ENCODE data around the gene ZDHHC1. TPM values are rescaled to one million over a fixed set of nuclear protein-coding genes. Genes with fewer than 3 reads are reported as not detected.

Gene ZDHHC1
- total RNA-seq, 1 donor, result 9.0 TPM

DNA sequence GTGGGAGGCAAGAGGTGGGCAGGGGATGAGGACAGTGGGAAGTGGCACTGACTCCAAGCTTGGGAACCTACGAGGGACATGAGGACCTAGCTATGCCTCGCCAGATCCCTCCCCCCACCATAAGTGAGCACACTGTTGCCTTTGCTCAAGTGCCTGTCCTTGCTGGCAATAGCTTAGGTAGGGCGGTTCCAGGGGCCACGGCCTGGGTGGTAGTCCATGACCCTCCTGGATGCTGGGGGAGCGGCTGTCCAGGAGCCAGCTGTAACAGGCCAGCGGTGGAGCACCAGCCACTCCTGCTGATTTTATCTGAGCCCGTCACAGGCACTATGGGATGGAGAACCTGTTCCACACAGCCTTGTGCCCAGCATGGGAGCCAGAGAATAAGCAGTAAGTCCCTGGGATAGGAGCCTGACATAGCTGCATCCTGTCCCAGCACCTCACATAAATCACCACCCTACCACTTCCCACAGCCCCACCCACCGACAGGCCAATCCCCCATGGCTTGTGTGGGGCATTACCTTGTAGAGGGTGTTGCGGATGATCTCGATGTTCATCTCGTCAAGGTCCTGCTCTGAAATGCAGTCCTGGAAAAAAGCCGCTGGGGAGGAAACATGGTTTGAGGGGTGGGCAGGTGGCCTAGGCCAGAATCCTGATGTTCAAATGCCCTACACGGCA lies 26.4 kb upstream of the ZDHHC1 start:
- peaks cover 63% of the 10 kb centered on the region for H4K20me1 ChIP-seq (ENCODE audit: insufficient read depth, low read length)

DNA sequence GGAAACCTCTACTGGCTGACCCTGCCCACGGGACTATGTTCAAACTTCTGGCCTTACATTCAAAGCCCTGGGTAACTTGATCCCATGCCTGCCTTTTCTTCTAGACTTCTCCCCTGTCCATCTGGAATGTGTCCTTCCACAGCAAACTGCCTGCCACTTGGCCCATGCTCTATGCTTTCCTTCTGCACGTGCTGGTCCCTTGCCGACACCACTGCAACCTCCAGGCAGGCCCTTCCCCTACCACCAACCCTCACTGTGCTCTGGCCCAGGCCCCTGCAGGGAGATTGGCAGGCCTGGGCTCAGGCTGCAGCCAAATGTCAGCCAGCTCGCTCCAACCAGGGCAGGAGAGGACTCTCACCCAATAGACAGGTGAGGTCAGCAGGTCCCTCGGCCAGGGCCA lies 25.6 kb upstream of the ZDHHC1 start:
- Histone ChIP-seq H3K27ac (ENCODE audit: low read depth, low read length) (no peak overlapping the region), H3K4me1 (ENCODE audit: insufficient read depth, low read length) (peaks cover 38% of the 10 kb centered on the region), H3K4me2 (ENCODE audit: insufficient read depth, low read length) (no peak overlapping the region), H3K79me2 (ENCODE audit: insufficient read depth, low read length) (peaks cover 42% of the 10 kb centered on the region), H3K27me3 (ENCODE audit: insufficient read depth, low read length) (no peaks in the 10 kb centered on the region), H2AFZ (ENCODE audit: low read length) (no peak overlapping the region), H4K20me1 (ENCODE audit: insufficient read depth, low read length) (peaks cover 55% of the 10 kb centered on the region), H3K36me3 (ENCODE audit: insufficient read depth, low read length) (peaks cover 20% of the 10 kb centered on the region), H3K4me3 (ENCODE audit: insufficient read depth, low read length) (no peak overlapping the region), H3K9me3 (ENCODE audit: low read depth, low read length) (no peaks in the 10 kb centered on the region)
- DNase-seq (ENCODE audit: insufficient read length, low spot score, missing footprints), result peak; percentile 30
- TF ChIP-seq, protein P1, sequence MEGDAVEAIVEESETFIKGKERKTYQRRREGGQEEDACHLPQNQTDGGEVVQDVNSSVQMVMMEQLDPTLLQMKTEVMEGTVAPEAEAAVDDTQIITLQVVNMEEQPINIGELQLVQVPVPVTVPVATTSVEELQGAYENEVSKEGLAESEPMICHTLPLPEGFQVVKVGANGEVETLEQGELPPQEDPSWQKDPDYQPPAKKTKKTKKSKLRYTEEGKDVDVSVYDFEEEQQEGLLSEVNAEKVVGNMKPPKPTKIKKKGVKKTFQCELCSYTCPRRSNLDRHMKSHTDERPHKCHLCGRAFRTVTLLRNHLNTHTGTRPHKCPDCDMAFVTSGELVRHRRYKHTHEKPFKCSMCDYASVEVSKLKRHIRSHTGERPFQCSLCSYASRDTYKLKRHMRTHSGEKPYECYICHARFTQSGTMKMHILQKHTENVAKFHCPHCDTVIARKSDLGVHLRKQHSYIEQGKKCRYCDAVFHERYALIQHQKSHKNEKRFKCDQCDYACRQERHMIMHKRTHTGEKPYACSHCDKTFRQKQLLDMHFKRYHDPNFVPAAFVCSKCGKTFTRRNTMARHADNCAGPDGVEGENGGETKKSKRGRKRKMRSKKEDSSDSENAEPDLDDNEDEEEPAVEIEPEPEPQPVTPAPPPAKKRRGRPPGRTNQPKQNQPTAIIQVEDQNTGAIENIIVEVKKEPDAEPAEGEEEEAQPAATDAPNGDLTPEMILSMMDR (IDR thresholded peaks at IDR 0.05; ENCODE audit: extremely low read depth, low read depth, low read length), result no peak

More for the DNA sequence above, 26.4 kb upstream of the ZDHHC1 start:
- Histone ChIP-seq H3K4me1 (ENCODE audit: insufficient read depth, low read length) (peaks cover 39% of the 10 kb centered on the region), H2AFZ (ENCODE audit: low read length) (no peak overlapping the region), H3K79me2 (ENCODE audit: insufficient read depth, low read length) (peaks cover 50% of the 10 kb centered on the region), H3K27ac (ENCODE audit: low read depth, low read length) (no peak overlapping the region), H3K9me3 (ENCODE audit: low read depth, low read length) (no peaks in the 10 kb centered on the region), H3K4me2 (ENCODE audit: insufficient read depth, low read length) (no peak overlapping the region), H3K36me3 (ENCODE audit: insufficient read depth, low read length) (peaks cover 15% of the 10 kb centered on the region), H3K4me3 (ENCODE audit: insufficient read depth, low read length) (no peak overlapping the region), H3K27me3 (ENCODE audit: insufficient read depth, low read length) (no peaks in the 10 kb centered on the region)
- TF ChIP-seq, protein P1 (IDR thresholded peaks at IDR 0.05; ENCODE audit: extremely low read depth, low read depth, low read length), result no peak
- peak; percentile 80 for DNase-seq (ENCODE audit: insufficient read length, low spot score, missing footprints)

DNA sequence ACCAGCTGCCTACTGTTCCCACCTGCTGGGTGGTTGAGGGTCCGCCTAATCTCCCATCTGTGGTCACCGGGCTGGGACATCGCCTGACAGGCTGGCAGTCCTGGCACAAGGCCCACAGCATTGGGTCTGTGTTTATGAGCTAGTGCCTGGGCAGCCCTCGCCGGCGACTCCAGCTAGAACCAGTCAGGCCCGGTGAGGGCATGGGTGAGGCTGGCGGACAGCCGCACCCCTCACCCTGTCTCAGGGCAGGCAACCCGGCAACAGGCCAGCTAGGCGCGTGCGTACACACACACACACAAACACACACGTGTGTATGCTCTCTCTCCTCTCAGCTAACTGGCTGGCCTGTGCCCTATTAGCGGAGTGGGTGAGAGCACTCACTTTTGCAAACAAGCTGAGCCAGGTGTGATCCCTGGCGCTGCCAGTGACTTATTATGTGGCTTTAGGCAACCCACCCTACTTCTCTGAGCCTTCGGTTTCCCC lies 25.0 kb upstream of the ZDHHC1 start:
- no peak overlapping the region for H3K27ac ChIP-seq (ENCODE audit: low read depth, low read length)
- TF ChIP-seq, protein P1 (IDR thresholded peaks at IDR 0.05; ENCODE audit: extremely low read depth, low read depth, low read length), result no peak
- peaks cover 36% of the 10 kb centered on the region for H3K79me2 ChIP-seq (ENCODE audit: insufficient read depth, low read length)

DNA sequence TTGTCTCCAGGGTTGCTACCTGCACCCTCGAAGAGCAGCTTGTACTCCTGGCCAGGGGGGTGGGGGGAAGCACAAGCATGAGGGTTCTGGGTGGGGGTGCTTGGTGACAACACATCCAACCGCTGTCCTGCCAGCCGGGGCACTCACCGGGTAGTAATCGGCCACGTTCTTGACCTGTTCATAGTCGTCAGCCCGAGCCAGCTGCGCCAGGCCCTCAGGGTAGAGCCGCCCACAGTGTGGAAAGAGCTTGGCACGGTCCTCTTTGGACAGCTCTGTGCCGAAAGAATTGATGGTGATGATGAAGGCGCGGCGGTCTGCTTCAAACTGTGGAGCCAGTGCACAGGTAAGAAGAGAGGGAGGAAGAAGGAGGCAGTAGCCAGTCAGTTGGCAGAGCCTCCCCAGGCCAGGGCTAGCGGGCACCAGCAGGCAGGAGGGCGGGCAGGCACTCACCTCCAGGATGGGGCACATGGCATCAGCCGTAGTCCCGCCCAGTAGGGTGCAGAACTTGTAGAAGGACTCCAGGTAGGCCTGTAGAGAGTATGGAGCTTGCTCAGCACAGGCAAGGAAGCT lies 22.6 kb upstream of the ZDHHC1 start:
- Histone ChIP-seq H3K4me1 (ENCODE audit: insufficient read depth, low read length) (peaks cover 10% of the 10 kb centered on the region), H3K9me3 (ENCODE audit: low read depth, low read length) (no peaks in the 10 kb centered on the region), H2AFZ (ENCODE audit: low read length) (no peak overlapping the region), H3K4me2 (ENCODE audit: insufficient read depth, low read length) (no peak overlapping the region), H4K20me1 (ENCODE audit: insufficient read depth, low read length) (peaks cover 26% of the 10 kb centered on the region), H3K4me3 (ENCODE audit: insufficient read depth, low read length) (no peak overlapping the region), H3K27me3 (ENCODE audit: insufficient read depth, low read length) (no peaks in the 10 kb centered on the region), H3K79me2 (ENCODE audit: insufficient read depth, low read length) (peaks cover 12% of the 10 kb centered on the region), H3K27ac (ENCODE audit: low read depth, low read length) (no peak overlapping the region), H3K36me3 (ENCODE audit: insufficient read depth, low read length) (peaks cover 20% of the 10 kb centered on the region)
- DNase-seq (ENCODE audit: insufficient read length, low spot score, missing footprints), result no peak
- TF ChIP-seq, protein P1 (IDR thresholded peaks at IDR 0.05; ENCODE audit: extremely low read depth, low read depth, low read length), result no peak

More for the DNA sequence above, 25.0 kb upstream of the ZDHHC1 start:
- H3K27me3 ChIP-seq (ENCODE audit: insufficient read depth, low read length), result no peaks in the 10 kb centered on the region
- H3K4me1 ChIP-seq (ENCODE audit: insufficient read depth, low read length), result peaks cover 32% of the 10 kb centered on the region
- H2AFZ ChIP-seq (ENCODE audit: low read length), result no peak overlapping the region
- peaks cover 20% of the 10 kb centered on the region for H3K36me3 ChIP-seq (ENCODE audit: insufficient read depth, low read length)
- H4K20me1 ChIP-seq (ENCODE audit: insufficient read depth, low read length), result peaks cover 49% of the 10 kb centered on the region
- H3K9me3 ChIP-seq (ENCODE audit: low read depth, low read length), result no peaks in the 10 kb centered on the region
- H3K4me3 ChIP-seq (ENCODE audit: insufficient read depth, low read length), result no peak overlapping the region
- H3K4me2 ChIP-seq (ENCODE audit: insufficient read depth, low read length), result no peak overlapping the region
- no peak for DNase-seq (ENCODE audit: insufficient read length, low spot score, missing footprints)

Measured in osteoblast (primary cell).